ENCODE data around the gene RYR2.

- TF ChIP-seq CTCF (IDR thresholded peaks at IDR 0.05; ENCODE audit: low read length) (no peak), EZH2 (IDR thresholded peaks at IDR 0.05; ENCODE audit: borderline replicate concordance, low read length) (no peak)
Observed at GRCh38 chr1:237045278-237046016, 3.5 kb downstream of the RYR2 start.
